Mammary epithelial cell (primary cell): Measurements from ENCODE around the gene PDXDC1.

Experiments used
- CTCF ChIP-seq, 2 donors: IDR thresholded peaks in 1 of 2; conservative IDR thresholded peaks in 1 of 2; 2 replicates each; pipeline ENCODE4 v1.5.1; 2011 to 2012; ENCODE audit warnings: inconsistent platforms in 2 of 2, low read length in 2 of 2, mild to moderate bottlenecking in 2 of 2, control low read depth in 1 of 2, low read depth in 1 of 2; ENCODE audit not compliant: insufficient read depth in 1 of 2; ENCODE audit errors: extremely low read depth in 1 of 2
- EZH2 ChIP-seq: IDR thresholded peaks from 2 replicates; pipeline ENCODE4 v1.6.1; 2012; ENCODE audit warnings: low read length, inconsistent platforms, borderline replicate concordance

GRCh38 chr16:15043344-15043743 lies 68.5 kb downstream of the PDXDC1 start:
- TF ChIP-seq CTCF (conservative IDR thresholded peaks at IDR 0.05 in 1 of 2, IDR thresholded peaks at IDR 0.05 in 1 of 2; ENCODE audit: extremely low read depth in 1 of 2, insufficient read depth in 1 of 2, low read depth in 1 of 2, low read length in 2 of 2), result no peak
- TF ChIP-seq EZH2, result no peak
